SK-N-SH (cell line): ENCODE data around the gene DGCR8. TPM values are rescaled to one million over a fixed set of nuclear protein-coding genes. Genes with fewer than 3 reads are reported as not detected.
A peak's percentile ranks its signal among the peaks of the same experiment; 100 is the strongest.

Experiments
- CTCF ChIA-PET: fragments of 300-600, 350-600 bp; formaldehyde crosslinking; extraction: SDS; loops from one replicate; lab custom pipeline; 2021; lab: Yijun Ruan, JAX
- POLR2A ChIA-PET: fragments of 350-600 bp; sonication (Branson Sonifier 250); formaldehyde crosslinking; extraction: SDS; loops from one replicate; lab custom pipeline; 2020; ENCODE audit warnings: antibody characterized with exemption, inconsistent platforms; lab: Yijun Ruan, JAX
- DNase-seq: peaks from one replicate; pipeline ENCODE4 v3.0.0; 2012
- H2AFZ ChIP-seq: fragments of 200-600 bp; sonication (generic); 2 replicates; pipeline ENCODE4 v1.8.1; 2016; ENCODE audit warnings: antibody characterized with exemption, mild to moderate bottlenecking, low read depth
- H3F3A ChIP-seq: fragments of 200-600 bp; sonication (generic); replicated peaks from 2 replicates; pipeline ENCODE3; 2016; ENCODE audit warnings: antibody characterized with exemption, mild to moderate bottlenecking; ENCODE audit not compliant: insufficient read depth
- H3K27ac ChIP-seq, 2 experiments: fragments of 200-500 bp in 1 of 2; fragments of 200-600 bp in 1 of 2; sonication (Bioruptor generic) in 1 of 2; sonication (generic), shearing (Covaris generic) in 1 of 2; 2 replicates each; pipeline versions ENCODE4 v1.5.1 to v1.6.1; 2014 to 2016; ENCODE audit warnings: low read depth in 2 of 2, inconsistent platforms in 1 of 2, low read length in 1 of 2, mild to moderate bottlenecking in 1 of 2, mixed read lengths in 1 of 2
- H3K27me3 ChIP-seq: fragments of 200-600 bp; sonication (generic), shearing (Covaris generic); 2 replicates; pipeline ENCODE4 v1.6.1; 2016; ENCODE audit warnings: mixed run types; ENCODE audit not compliant: insufficient read depth
- H3K36me3 ChIP-seq, 2 experiments: fragments of 200-500 bp in 1 of 2; fragments of 200-600 bp in 1 of 2; sonication (Bioruptor generic) in 1 of 2; sonication (generic) in 1 of 2; replicated peaks in 1 of 2; 2 replicates each; pipeline versions ENCODE3 to v1.5.1; 2014 to 2016; ENCODE audit warnings: low read length in 1 of 2, mild to moderate bottlenecking in 1 of 2; ENCODE audit not compliant: insufficient read depth in 2 of 2, control insufficient read depth in 1 of 2
- H3K4me1 ChIP-seq, 2 experiments: fragments of 200-500 bp in 1 of 2; fragments of 200-600 bp in 1 of 2; sonication (Bioruptor generic) in 1 of 2; sonication (generic), shearing (Covaris generic) in 1 of 2; 2 replicates each; pipeline versions ENCODE4 v1.5.1 to v1.6.1; 2014 to 2016; ENCODE audit warnings: low read depth in 1 of 2, low read length in 1 of 2, mixed run types in 1 of 2; ENCODE audit not compliant: insufficient read depth in 2 of 2, control insufficient read depth in 1 of 2
- H3K4me2 ChIP-seq: fragments of 200-600 bp; sonication (generic), shearing (Covaris generic); 2 replicates; pipeline ENCODE4 v1.6.1; 2017; ENCODE audit warnings: mixed run types
- H3K4me3 ChIP-seq, 2 experiments: fragments of 200-500 bp in 1 of 2; fragments of 200-600 bp in 1 of 2; sonication (Bioruptor generic) in 1 of 2; sonication (generic), shearing (Covaris generic) in 1 of 2; 2 replicates each; pipeline versions ENCODE4 v1.5.1 to v1.8.1; 2014 to 2016; ENCODE audit warnings: low read depth in 2 of 2, inconsistent platforms in 1 of 2, low read length in 1 of 2, mild to moderate bottlenecking in 1 of 2, mixed read lengths in 1 of 2, moderate library complexity in 1 of 2
- H3K79me2 ChIP-seq: fragments of 200-600 bp; sonication (generic); 2 replicates; pipeline ENCODE4 v1.8.1; 2017; ENCODE audit warnings: mild to moderate bottlenecking; ENCODE audit not compliant: insufficient read depth
- H3K9ac ChIP-seq: fragments of 200-600 bp; sonication (generic); 2 replicates; pipeline ENCODE4 v1.6.1; 2017; ENCODE audit warnings: mixed run types
- H3K9me2 ChIP-seq: fragments of 200-600 bp; sonication (generic); 2 replicates; pipeline ENCODE4 v1.6.1; 2017; ENCODE audit warnings: mixed run types
- H3K9me3 ChIP-seq: fragments of 200-600 bp; sonication (generic); 2 replicates; pipeline ENCODE4 v1.6.1; 2017; ENCODE audit warnings: mixed run types, mild to moderate bottlenecking, moderate library complexity
- H4K20me1 ChIP-seq: fragments of 200-600 bp; sonication (generic); 2 replicates; pipeline ENCODE4 v1.6.1; 2017; ENCODE audit warnings: mild to moderate bottlenecking, mixed run types; ENCODE audit not compliant: insufficient read depth
- CHD2 ChIP-seq: fragments of 150-350 bp; IDR thresholded peaks from 2 replicates; pipeline ENCODE4 v1.6.1; 2018; ENCODE audit warnings: low read length; ENCODE audit not compliant: partially characterized antibody
- NRF1 ChIP-seq: IDR thresholded peaks from 2 replicates; pipeline ENCODE4 v1.6.1; 2012; ENCODE audit warnings: low read depth, mild to moderate bottlenecking, low read length
- RAD21 ChIP-seq: IDR thresholded peaks from 2 replicates; pipeline ENCODE4 v1.6.1; 2012; ENCODE audit warnings: mild to moderate bottlenecking, low read length
- WGBS: methylation state at CpG from one replicate; pipeline ENCODE4 v1.1.6; 2017; ENCODE audit warnings: low lambda C conversion rate; 5-methylcytosine and 5-hydroxymethylcytosine counted together
- polyA plus RNA-seq, 3 experiments: library from polyadenylated mRNA; depleted of rRNA; stranded (reverse); fragments of >200 nt; gene quantifications; 2 replicates each; pipeline ENCODE4 v1.2.3, GENCODE V29; 2012
- TF ChIP-seq, protein P1 (sequence below): fragments of 150-350 bp; IDR thresholded peaks from 2 replicates; pipeline ENCODE4 v1.6.1; 2016; ENCODE audit warnings: mild to moderate bottlenecking, low read depth, low read length
- TF ChIP-seq, protein P2 (sequence below): fragments of 200-600 bp; sonication (generic); IDR thresholded peaks from 2 replicates; pipeline ENCODE4 v1.6.1; 2017; ENCODE audit warnings: antibody characterized with exemption, mild to moderate bottlenecking, moderate library complexity

The DGCR8 gene
- polyA plus RNA-seq, 1 of the 3 experiments (the other 2 are of a cell fraction) = 26.5 TPM

DNA sequence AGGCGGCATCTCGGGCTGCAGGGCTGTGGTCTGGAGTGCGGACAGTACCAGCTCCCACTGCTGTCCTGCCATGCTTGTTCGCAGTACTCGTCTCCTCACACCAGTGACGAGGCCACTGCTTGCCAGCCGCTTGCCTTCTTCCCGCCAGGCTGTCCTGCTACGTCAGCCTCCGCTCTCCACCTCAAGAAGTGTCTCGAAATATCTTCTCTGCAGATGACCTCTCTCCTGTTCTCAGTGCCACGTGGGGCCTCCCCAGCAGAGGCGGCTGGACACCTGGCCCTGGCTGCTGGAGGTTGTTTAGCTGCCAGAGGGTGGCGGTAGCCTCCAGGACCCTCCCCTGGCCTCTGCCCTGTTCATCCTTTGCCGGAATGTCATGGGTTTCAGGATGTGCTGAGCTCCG is 73.9 kb downstream of the DGCR8 start:
- H2AFZ ChIP-seq = no peak overlapping the region
- no peaks in the 10 kb centered on the region for H4K20me1 ChIP-seq
- peaks cover 0 to 2% of the 10 kb centered on the region in 2 experiments for H3K36me3 ChIP-seq
- ChIA-PET POLR2A (interaction anchor here (0.9 kb wide), 1 partner anchor 25 kb away, joined by 3 read pairs; no protein-coding TSS in a partner anchor), CTCF (interaction anchor here (0.6 to 5.1 kb wide), 11 partner anchors 9 to 163 kb away, joined by 3 to 87 read pairs (median 3); partner anchors contain the start of gene TRMT2A)
- peaks cover 0 to 35% of the 10 kb centered on the region in 2 experiments; a peak in 1 of 4 replicates for H3K4me1 ChIP-seq
- H3K79me2 ChIP-seq = peaks cover 4% of the 10 kb centered on the region; the same call in 1 of the 2 replicates
- H3K9me3 ChIP-seq = no peaks in the 10 kb centered on the region
- peak overlapping the region; percentile 96 for H3K4me2 ChIP-seq
- H3K9me2 ChIP-seq = no peaks in the 10 kb centered on the region
- TF ChIP-seq CHD2 (no peak), NRF1 (no peak)
- TF ChIP-seq, protein P1, sequence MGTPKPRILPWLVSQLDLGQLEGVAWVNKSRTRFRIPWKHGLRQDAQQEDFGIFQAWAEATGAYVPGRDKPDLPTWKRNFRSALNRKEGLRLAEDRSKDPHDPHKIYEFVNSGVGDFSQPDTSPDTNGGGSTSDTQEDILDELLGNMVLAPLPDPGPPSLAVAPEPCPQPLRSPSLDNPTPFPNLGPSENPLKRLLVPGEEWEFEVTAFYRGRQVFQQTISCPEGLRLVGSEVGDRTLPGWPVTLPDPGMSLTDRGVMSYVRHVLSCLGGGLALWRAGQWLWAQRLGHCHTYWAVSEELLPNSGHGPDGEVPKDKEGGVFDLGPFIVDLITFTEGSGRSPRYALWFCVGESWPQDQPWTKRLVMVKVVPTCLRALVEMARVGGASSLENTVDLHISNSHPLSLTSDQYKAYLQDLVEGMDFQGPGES = no peak
- no peak overlapping the region for H3K9ac ChIP-seq
- H3K4me3 ChIP-seq = peak overlapping the region in 1 of 2 experiments; percentile 66; a peak in 1 of 4 replicates
- 92% methylated on average over 16 of the region's 16 CpGs for WGBS
- H3K27me3 ChIP-seq = no peaks in the 10 kb centered on the region
- H3F3A ChIP-seq = peaks cover 8% of the 10 kb centered on the region
- H3K27ac ChIP-seq = peak overlapping the region in 1 of 2 experiments; percentile 43; a peak in 2 of 4 replicates
- DNase-seq = no peak

DNA sequence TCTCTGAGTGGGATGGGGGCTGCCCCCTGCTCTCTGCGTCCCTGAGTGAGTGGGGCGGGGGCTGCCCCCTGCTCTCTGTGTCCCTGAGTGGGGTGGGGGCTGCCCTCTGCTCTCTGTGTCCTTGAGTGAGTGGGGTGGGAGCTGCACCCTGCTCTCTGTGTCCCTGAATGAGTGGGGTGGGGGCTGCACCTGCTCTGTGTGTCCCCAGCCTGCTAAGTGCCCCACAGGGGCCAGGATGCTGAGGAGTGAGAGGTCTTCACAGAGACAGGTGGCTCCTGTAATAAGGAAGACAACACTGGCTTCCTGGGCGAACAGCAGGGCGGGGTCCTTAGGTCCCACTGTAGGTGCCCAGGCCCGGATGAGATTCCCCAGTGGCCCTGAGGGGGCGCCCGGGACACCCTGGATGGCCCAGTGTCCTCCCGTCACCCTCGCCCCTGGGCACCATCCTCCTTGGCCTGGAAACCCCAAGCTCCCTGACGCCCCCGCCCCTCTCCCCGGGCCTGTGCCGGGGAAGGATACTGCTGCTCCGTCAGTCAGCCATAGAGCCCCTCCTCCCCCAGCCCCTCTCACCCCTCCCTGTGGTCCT is 74.7 kb downstream of the DGCR8 start:
- Histone ChIP-seq H3K4me2 (peak overlapping the region; percentile 96), H3K9me2 (no peaks in the 10 kb centered on the region), H3K27me3 (no peaks in the 10 kb centered on the region), H3K27ac (peak overlapping the region; percentile 30 to 83; a peak in 3 of 4 replicates), H3K36me3 (peaks cover 0 to 2% of the 10 kb centered on the region in 2 experiments), H3K79me2 (peaks cover 4% of the 10 kb centered on the region; the same call in 1 of the 2 replicates), H3K9me3 (no peaks in the 10 kb centered on the region), H3K4me1 (peaks cover 0 to 35% of the 10 kb centered on the region in 2 experiments; a peak in 1 of 4 replicates), H2AFZ (0 out of 2 replicates have a peak overlapping the region, but pooled peaks have one; percentile 65), H3K9ac (peak overlapping the region; percentile 80), H4K20me1 (no peaks in the 10 kb centered on the region), H3K4me3 (peak overlapping the region; percentile 61 to 66), H3F3A (peaks cover 8% of the 10 kb centered on the region)
- TF ChIP-seq, protein P2, sequence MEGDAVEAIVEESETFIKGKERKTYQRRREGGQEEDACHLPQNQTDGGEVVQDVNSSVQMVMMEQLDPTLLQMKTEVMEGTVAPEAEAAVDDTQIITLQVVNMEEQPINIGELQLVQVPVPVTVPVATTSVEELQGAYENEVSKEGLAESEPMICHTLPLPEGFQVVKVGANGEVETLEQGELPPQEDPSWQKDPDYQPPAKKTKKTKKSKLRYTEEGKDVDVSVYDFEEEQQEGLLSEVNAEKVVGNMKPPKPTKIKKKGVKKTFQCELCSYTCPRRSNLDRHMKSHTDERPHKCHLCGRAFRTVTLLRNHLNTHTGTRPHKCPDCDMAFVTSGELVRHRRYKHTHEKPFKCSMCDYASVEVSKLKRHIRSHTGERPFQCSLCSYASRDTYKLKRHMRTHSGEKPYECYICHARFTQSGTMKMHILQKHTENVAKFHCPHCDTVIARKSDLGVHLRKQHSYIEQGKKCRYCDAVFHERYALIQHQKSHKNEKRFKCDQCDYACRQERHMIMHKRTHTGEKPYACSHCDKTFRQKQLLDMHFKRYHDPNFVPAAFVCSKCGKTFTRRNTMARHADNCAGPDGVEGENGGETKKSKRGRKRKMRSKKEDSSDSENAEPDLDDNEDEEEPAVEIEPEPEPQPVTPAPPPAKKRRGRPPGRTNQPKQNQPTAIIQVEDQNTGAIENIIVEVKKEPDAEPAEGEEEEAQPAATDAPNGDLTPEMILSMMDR = peak; percentile 41; the same call in 1 of the 2 replicates
- no peak for TF ChIP-seq RAD21
- DNase-seq = peak; percentile 87
- WGBS = no CpG with 5 or more reads among the region's 14 CpGs
- POLR2A ChIA-PET = interaction anchor here (0.9 kb wide), 1 partner anchor 26 kb away, joined by 3 read pairs; no protein-coding TSS in a partner anchor
- CTCF ChIA-PET = interaction anchor here (0.8 to 5.1 kb wide), 13 partner anchors 9 to 239 kb away, joined by 3 to 87 read pairs (median 3); partner anchors contain the start of gene ZNF74
